ENCODE measurements around the gene GPC3. TPM values are rescaled to one million over a fixed set of nuclear protein-coding genes. Genes with fewer than 3 reads are reported as not detected.

GPC3 gene
- total and polyA plus RNA-seq, 4 donors = 8.3 to 270 (median 52.4) TPM

GRCh38 chrX:133574716-133575115, 410.7 kb downstream of the GPC3 start:
- no peaks in the 10 kb centered on the region for H3K4me1 ChIP-seq (ENCODE audit: control insufficient read depth in 5 of 5, insufficient read depth in 5 of 5, low read length in 5 of 5)
- H3K4me3 ChIP-seq = no peak overlapping the region
- H3K27me3 ChIP-seq (ENCODE audit: control insufficient read depth in 3 of 3, insufficient read depth in 3 of 3, low read length in 2 of 3) = peaks cover 0 to 7% (median 5%) of the 10 kb centered on the region in 3 donors
- no peak overlapping the region for H3K9ac ChIP-seq (ENCODE audit: insufficient read depth in 1 of 2, low read length in 2 of 2)
- WGBS, 2 donors = 75 to 93% methylated on average over 2 of the region's 2 CpGs
- no peaks in the 10 kb centered on the region for H3K36me3 ChIP-seq (ENCODE audit: control insufficient read depth in 4 of 4, insufficient read depth in 4 of 4, low read length in 4 of 4)
- ATAC-seq (ENCODE audit: insufficient read depth, low FRiP score) (no peak), DNase-seq (peak in 2 of 3 donors; percentile 19 to 26)
- H3K27ac ChIP-seq (ENCODE audit: low read depth in 1 of 2, low read length in 1 of 2) = no peak overlapping the region
- peaks cover 0 to 8% (median 0%) of the 10 kb centered on the region in 4 donors for H3K9me3 ChIP-seq (ENCODE audit: control insufficient read depth in 4 of 4, insufficient read depth in 3 of 4, low read length in 3 of 4)
- TF ChIP-seq, protein P1, sequence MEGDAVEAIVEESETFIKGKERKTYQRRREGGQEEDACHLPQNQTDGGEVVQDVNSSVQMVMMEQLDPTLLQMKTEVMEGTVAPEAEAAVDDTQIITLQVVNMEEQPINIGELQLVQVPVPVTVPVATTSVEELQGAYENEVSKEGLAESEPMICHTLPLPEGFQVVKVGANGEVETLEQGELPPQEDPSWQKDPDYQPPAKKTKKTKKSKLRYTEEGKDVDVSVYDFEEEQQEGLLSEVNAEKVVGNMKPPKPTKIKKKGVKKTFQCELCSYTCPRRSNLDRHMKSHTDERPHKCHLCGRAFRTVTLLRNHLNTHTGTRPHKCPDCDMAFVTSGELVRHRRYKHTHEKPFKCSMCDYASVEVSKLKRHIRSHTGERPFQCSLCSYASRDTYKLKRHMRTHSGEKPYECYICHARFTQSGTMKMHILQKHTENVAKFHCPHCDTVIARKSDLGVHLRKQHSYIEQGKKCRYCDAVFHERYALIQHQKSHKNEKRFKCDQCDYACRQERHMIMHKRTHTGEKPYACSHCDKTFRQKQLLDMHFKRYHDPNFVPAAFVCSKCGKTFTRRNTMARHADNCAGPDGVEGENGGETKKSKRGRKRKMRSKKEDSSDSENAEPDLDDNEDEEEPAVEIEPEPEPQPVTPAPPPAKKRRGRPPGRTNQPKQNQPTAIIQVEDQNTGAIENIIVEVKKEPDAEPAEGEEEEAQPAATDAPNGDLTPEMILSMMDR (IDR thresholded peaks at IDR 0.05; ENCODE audit: control extremely low read depth, extremely low read depth) = no peak

GRCh38 chrX:133570549-133570948, 414.8 kb downstream of the GPC3 start:
- Histone ChIP-seq H3K27me3 (ENCODE audit: control insufficient read depth in 3 of 3, insufficient read depth in 3 of 3, low read length in 2 of 3) (peaks cover 0 to 15% (median 3%) of the 10 kb centered on the region in 3 donors), H3K9ac (ENCODE audit: insufficient read depth in 1 of 2, low read length in 2 of 2) (no peak overlapping the region), H3K36me3 (ENCODE audit: control insufficient read depth in 4 of 4, insufficient read depth in 4 of 4, low read length in 4 of 4) (no peaks in the 10 kb centered on the region), H3K4me1 (ENCODE audit: control insufficient read depth in 5 of 5, insufficient read depth in 5 of 5, low read length in 5 of 5) (no peaks in the 10 kb centered on the region), H3K27ac (ENCODE audit: low read depth in 1 of 2, low read length in 1 of 2) (no peak overlapping the region), H3K9me3 (ENCODE audit: control insufficient read depth in 4 of 4, insufficient read depth in 3 of 4, low read length in 3 of 4) (peaks cover 0 to 8% (median 0%) of the 10 kb centered on the region in 4 donors), H3K4me3 (no peak overlapping the region)
- WGBS, 2 donors = 66 to 88% methylated on average over 1 of the region's 1 CpG
- no peak for ATAC-seq (ENCODE audit: insufficient read depth, low FRiP score)
- TF ChIP-seq, protein P1 (IDR thresholded peaks at IDR 0.05; ENCODE audit: control extremely low read depth, extremely low read depth) = no peak
- DNase-seq = no peak

DNA sequence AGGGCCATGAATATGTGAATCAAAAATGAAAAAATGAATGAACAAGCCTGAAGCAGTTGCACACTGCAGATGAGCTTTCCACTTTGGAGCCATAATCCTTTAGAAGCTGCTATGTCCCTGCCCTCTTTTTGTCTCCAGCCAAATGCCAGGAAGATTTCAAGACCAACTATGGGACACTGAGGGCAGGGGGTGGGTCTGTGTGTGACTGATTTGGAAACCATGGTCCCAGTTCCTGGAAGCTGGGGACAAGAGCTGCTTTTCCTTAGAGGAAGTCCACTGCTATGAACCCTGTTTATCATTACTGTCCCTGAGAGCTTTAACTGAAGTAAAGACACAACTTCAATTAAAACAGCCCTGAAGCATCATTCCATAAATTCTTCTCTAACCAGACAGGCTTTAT, 416.2 kb downstream of the GPC3 start:
- H3K4me1 ChIP-seq (ENCODE audit: control insufficient read depth in 5 of 5, insufficient read depth in 5 of 5, low read length in 5 of 5) = no peaks in the 10 kb centered on the region
- no peak overlapping the region for H3K9ac ChIP-seq (ENCODE audit: insufficient read depth in 1 of 2, low read length in 2 of 2)
- H3K36me3 ChIP-seq (ENCODE audit: control insufficient read depth in 4 of 4, insufficient read depth in 4 of 4, low read length in 4 of 4) = no peaks in the 10 kb centered on the region
- peaks cover 0 to 8% (median 0%) of the 10 kb centered on the region in 4 donors for H3K9me3 ChIP-seq (ENCODE audit: control insufficient read depth in 4 of 4, insufficient read depth in 3 of 4, low read length in 3 of 4)
- ATAC-seq (ENCODE audit: insufficient read depth, low FRiP score) (no peak), DNase-seq (no peak)
- no peak overlapping the region for H3K27ac ChIP-seq (ENCODE audit: low read depth in 1 of 2, low read length in 1 of 2)
- H3K4me3 ChIP-seq = no peak overlapping the region
- peaks cover 0 to 14% (median 3%) of the 10 kb centered on the region in 3 donors for H3K27me3 ChIP-seq (ENCODE audit: control insufficient read depth in 3 of 3, insufficient read depth in 3 of 3, low read length in 2 of 3)
- TF ChIP-seq, protein P1 (IDR thresholded peaks at IDR 0.05; ENCODE audit: control extremely low read depth, extremely low read depth) = no peak

GRCh38 chrX:133568109-133568508, 417.3 kb downstream of the GPC3 start:
- DNase-seq (no peak), ATAC-seq (ENCODE audit: insufficient read depth, low FRiP score) (no peak)
- Histone ChIP-seq H3K9ac (ENCODE audit: insufficient read depth in 1 of 2, low read length in 2 of 2) (no peak overlapping the region), H3K4me3 (no peak overlapping the region), H3K4me1 (ENCODE audit: control insufficient read depth in 5 of 5, insufficient read depth in 5 of 5, low read length in 5 of 5) (no peaks in the 10 kb centered on the region), H3K9me3 (ENCODE audit: control insufficient read depth in 4 of 4, insufficient read depth in 3 of 4, low read length in 3 of 4) (peaks cover 0 to 5% (median 0%) of the 10 kb centered on the region in 4 donors), H3K27me3 (ENCODE audit: control insufficient read depth in 3 of 3, insufficient read depth in 3 of 3, low read length in 2 of 3) (peaks cover 0 to 20% (median 5%) of the 10 kb centered on the region in 3 donors), H3K27ac (ENCODE audit: low read depth in 1 of 2, low read length in 1 of 2) (no peak overlapping the region), H3K36me3 (ENCODE audit: control insufficient read depth in 4 of 4, insufficient read depth in 4 of 4, low read length in 4 of 4) (no peaks in the 10 kb centered on the region)
- WGBS, 2 donors = 51 to 87% methylated on average over 1 of the region's 1 CpG
- TF ChIP-seq, protein P1 (IDR thresholded peaks at IDR 0.05; ENCODE audit: control extremely low read depth, extremely low read depth) = no peak
